Right kidney (tissue), 1 donor: ENCODE results near the gene B4GALT5.

Experiments
- DNase-seq: peaks from one replicate; pipeline ENCODE4 v3.0.0-alpha.2; 2016

The B4GALT5 gene

DNA sequence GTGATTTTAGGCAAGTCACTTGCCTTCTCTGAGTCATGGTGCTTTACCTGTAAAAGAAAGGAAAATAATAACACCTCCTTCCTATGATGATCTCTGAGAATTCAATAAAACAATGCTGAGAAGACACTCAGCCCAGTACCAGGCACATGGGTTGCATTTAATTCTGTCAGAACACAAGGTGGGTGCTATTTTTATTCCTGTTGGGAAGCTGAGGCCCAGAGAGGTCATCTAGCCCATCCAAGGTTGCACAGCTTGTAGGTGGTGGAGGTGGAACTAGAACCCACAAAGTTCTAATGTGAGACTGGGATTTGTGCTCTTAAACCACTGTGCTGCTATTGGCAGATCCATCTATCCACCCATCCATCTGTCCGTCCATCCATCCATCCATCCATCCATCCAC lies 106.1 kb downstream of the B4GALT5 start:
- no peak for DNase-seq

GRCh38 chr20:49603209-49603627 lies 110.5 kb downstream of the B4GALT5 start:
- DNase-seq = no peak

GRCh38 chr20:49602345-49603208 lies 111.1 kb downstream of the B4GALT5 start:
- no peak for DNase-seq

DNA sequence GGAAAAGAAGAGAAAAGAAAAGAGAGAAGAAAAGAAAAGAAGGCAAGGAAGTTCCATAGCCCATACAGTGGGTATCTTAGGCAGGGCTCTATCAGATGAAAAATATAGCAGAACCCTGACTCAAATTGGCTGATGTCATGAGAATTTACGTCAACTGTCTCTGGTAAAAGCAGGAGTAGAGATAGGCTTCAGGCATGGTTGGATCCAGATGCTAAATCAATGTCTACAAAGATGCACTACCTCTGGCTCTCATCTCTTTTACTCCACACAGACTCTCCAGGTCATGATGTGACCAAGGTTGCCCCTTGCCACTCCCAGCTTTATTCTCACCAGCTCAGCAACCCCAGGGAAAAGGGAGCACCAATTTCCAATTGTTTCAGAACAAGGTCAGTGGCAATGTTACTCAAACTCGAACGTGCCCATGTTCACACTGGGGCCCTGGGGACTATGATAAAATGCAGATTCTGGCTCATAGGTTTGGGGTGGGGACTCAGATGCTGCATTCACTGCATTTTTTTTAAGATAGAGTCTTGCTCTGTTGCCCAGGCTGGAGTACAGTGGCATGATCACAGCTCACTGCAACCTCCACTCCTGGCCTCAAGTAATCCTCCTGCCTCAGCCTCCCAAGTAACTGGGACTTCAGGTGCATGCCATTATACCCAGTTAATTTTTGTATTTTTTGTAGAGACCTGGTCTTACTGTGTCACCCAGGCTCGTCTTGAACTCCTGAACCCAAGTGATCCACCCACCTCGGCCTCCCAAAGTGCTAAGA lies 112.3 kb downstream of the B4GALT5 start:
- DNase-seq = no peak

DNA sequence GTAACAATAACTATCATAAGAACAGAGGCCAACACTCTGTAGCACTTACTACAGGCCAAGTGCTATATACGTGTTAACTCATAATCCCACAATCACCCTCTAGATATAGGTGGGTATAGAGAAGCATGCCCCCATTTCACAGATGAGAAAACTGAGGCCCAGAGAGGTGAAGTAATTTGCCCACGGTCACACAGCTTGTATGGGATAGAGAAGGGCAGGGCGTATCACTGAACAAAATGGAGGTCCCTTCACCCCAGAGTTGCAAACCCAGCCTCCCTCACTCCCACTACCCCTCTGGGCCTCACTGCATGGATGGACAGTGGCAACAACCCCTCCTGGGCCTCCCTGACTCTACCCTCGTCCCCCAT lies 113.9 kb downstream of the B4GALT5 start:
- DNase-seq = no peak

DNA sequence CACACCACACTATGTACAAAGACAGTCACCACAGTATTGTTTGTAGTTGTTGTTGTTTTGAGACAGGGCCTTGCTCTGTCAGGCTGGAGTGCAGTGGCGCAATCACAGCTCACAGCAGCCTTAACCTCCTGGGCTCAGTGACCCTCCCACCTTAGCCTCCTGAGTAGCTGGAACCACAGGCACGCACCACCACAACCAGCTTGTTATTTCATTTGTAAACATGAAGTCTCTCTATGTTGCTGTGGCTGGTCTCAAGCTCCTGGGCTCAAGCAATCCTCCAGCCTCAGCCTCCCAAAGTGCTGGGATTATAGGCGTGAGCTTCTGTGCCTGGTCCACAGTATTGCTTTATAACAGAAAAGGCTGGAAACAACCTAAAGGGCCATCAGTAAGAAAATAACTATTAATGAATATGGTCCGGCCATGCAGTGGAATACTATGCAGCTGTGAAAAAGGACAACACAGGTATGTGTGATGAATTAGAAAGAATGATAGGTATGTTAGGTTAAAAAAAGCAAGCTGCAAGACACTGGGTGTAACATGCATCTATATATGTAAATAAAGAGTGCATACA lies 115.8 kb downstream of the B4GALT5 start:
- DNase-seq = no peak

GRCh38 chr20:49595811-49596561 lies 117.7 kb downstream of the B4GALT5 start:
- no peak for DNase-seq

GRCh38 chr20:49595346-49595745 lies 118.3 kb downstream of the B4GALT5 start:
- DNase-seq = no peak

GRCh38 chr20:49594931-49595315 lies 118.8 kb downstream of the B4GALT5 start:
- DNase-seq = no peak

DNA sequence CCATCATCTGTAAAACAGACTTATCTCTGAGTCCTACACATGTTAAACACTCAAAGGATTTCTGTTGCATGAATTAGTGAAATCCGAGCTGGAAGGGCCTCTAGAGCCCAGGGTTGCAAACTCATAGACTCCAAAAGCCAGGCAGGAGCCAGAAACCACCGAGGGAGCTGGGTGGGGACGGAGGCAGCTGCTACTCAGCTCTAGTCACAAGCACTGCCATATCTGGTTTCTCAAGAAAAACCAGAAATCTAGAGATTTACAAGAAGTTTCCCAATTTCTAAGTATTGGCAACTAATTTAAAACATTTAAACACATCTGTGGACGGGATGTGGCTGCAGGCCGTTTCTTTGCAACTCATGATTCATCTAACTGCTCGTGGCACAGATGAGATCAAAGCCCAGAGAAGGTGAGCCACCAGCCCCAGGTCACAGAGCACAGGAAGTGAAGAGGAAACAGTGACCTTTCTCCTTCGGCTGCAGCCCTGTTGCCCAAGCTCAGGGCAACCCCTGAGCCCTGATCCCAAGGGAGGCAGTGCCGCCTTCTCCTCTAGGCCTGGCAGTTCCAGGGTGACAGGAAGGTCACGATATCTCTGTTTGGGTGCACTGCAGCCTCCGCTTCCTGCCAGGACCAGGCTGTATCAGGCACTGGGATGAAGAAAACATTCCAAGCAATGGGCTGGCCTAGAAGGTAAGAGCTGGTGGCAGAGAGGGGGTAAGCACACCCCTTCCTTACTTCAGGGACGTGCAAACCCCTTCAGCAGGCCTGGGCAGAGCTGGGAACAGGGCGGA lies 119.3 kb downstream of the B4GALT5 start:
- DNase-seq = no peak

GRCh38 chr20:49593466-49594142 lies 120.1 kb downstream of the B4GALT5 start:
- no peak for DNase-seq

DNA sequence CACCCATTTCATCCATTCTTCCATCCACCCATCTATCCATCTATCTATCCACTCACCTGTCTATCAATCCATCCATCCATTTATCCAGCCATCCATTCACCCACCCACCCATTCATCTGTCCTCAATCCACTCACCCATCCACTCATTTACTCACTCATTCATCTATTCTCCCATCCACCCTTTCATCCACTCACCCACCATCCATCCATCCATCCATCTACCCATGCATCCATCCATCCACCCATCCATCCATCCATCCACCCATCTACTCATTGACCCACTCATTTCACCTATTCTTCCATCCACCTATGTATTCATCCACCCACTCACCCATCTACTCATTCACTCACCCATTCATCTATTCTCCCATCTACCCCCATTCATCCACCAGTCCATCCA lies 121.6 kb downstream of the B4GALT5 start:
- DNase-seq = no peak

- no peak for DNase-seq
These were observed 122.3 kb downstream of the B4GALT5 start for GRCh38 chr20:49591217-49591865.

GRCh38 chr20:49590163-49591017 lies 123.3 kb downstream of the B4GALT5 start:
- no peak for DNase-seq

DNA sequence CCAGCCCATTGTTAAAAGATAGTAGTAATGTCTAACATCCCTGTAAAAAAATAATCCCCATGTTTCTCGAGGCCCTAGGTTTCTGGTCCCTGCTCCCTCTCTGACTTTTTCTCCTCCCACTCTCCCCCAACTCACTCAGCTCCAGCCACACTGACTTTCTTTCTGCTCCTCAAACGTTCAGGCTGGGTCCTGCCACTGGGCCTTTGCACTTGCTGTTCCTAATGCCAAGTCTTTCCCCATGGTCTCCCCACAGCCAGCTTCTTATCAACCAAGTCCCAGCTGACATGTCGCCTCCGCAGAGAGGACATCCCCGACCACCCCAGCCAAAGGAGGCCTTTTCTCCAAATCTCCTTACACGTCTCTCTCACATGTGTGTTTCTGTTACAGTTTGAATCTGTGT lies 123.9 kb downstream of the B4GALT5 start:
- no peak for DNase-seq

GRCh38 chr20:49587111-49587570 lies 126.5 kb downstream of the B4GALT5 start:
- peak; percentile 44 for DNase-seq

DNA sequence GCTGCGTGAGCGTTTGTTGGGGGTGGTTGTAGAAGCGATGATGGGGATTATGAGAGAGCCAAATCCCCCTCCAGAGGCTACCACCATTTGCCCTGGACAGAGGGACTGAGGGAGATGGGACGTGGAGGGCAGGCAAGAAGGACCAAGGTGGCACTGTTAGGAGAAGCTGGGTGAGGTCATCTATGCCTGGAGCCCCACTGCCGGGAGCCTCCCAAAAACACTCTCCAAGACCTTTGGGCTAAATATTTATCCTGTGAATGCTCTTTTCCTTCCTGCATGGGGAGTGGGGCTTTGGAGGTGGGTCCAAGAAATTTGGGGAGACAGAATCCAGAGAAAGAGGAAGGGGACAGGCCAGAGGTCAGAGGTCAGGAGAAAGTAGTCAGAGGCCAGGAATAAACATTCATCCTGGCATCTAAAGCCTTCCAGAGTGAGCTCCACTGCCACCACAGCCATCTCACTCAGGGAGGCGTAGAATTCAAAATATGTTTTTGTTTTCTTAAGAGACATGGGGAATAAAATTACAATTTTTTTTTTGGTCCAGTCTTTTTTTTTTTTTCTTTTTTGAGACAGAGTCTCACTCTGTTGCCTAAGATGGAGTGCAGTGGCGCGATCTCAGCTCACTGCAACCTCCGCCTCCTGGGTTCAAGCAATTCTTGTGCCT lies 128.0 kb downstream of the B4GALT5 start:
- no peak for DNase-seq

- DNase-seq = no peak
These were observed 129.0 kb downstream of the B4GALT5 start for GRCh38 chr20:49584418-49585382.
